Lower lobe of right lung (tissue), 2 donors: ENCODE data around the gene MRPS10. TPM values are rescaled to one million over a fixed set of nuclear protein-coding genes. Genes with fewer than 3 reads are reported as not detected.

Experiments
- ATAC-seq, 2 donors: fragments of 200-7000 bp; cut with Tn5 transposase; one replicate each; pipeline ENCODE4 v1.9.1; 2020 to 2022; ENCODE audit warnings: mild to moderate bottlenecking in 2 of 2, moderate library complexity in 2 of 2
- DNase-seq: peaks from one replicate; pipeline ENCODE4 v3.0.0-alpha.2; 2020
- H3K27ac ChIP-seq: fragments of 200-600 bp; one replicate; pipeline ENCODE4 v1.8.0; 2022
- H3K27me3 ChIP-seq: fragments of 200-600 bp; one replicate; pipeline ENCODE4 v1.8.0; 2022; ENCODE audit warnings: low read depth
- H3K36me3 ChIP-seq: fragments of 200-600 bp; one replicate; pipeline ENCODE4 v1.8.0; 2022; ENCODE audit warnings: mild to moderate bottlenecking
- H3K4me1 ChIP-seq: fragments of 200-600 bp; one replicate; pipeline ENCODE4 v1.8.0; 2022
- H3K4me3 ChIP-seq: fragments of 200-600 bp; one replicate; pipeline ENCODE4 v1.8.0; 2022; ENCODE audit warnings: mild to moderate bottlenecking
- H3K9me3 ChIP-seq: fragments of 200-600 bp; one replicate; pipeline ENCODE4 v1.8.0; 2022
- intact Hi-C: fragments of 100-400 bp; cut with DNase I; formaldehyde crosslinking; loops from one replicate; pipeline ENCODE4 v1.11.0; 2022
- total RNA-seq: library from RNA; stranded (reverse); fragmentation: NEBNext Ultra II Directional; extraction: Animal tissue kit (Norgen Biotek cat#: 25700); gene quantifications from one replicate; pipeline ENCODE4 v1.2.1, GENCODE V29; 2021
- TF ChIP-seq, protein P1 (sequence below): fragments of 200-600 bp; IDR thresholded peaks from one replicate; pipeline ENCODE4 v1.8.0; 2022; ENCODE audit warnings: antibody characterized with exemption, mild to moderate bottlenecking
- donor health status: DM: no; HTN: yes; CAD: no; lungs with severe emphysema.

MRPS10 gene
- total RNA-seq, 1 donor from 2014 or later = 23.6 TPM

DNA sequence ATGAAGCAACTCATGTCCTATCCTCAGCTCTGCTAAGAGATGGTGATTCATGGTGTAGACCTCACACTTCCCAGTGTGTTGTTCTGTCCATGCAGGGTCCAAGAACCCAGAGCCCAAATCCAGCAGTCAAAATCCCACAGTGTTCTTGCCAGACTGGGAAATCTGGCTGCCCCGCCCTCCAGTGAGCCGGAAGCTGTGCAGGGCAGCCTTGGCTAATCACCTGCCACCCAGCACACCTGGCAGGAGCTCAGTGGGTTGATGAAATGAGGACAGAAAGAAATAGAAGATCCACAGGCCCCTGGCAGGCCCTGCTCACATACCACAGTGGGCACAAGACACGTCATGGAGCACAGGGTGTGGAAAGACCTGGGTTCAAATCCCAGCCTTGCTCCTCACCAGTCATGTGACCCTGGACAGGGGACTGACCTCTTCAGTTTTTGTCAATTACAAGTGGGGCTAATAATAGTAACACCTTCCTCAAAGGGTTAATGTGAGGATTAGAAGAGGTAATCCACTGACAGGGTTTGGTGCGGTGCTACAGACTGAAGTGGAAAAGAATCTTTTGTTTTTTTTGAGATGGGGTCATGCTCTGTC, 58.1 kb downstream of the MRPS10 start:
- Histone ChIP-seq H3K9me3 (no peaks in the 10 kb centered on the region), H3K4me1 (no peaks in the 10 kb centered on the region), H3K27ac (no peak overlapping the region), H3K36me3 (no peaks in the 10 kb centered on the region), H3K27me3 (no peaks in the 10 kb centered on the region), H3K4me3 (no peak overlapping the region)
- DNase-seq = no peak
- intact Hi-C loops = loop anchor here (10.0 kb wide), 1 partner anchor 85 kb away; no protein-coding TSS in a partner anchor
- no peak for ATAC-seq
- TF ChIP-seq, protein P1, sequence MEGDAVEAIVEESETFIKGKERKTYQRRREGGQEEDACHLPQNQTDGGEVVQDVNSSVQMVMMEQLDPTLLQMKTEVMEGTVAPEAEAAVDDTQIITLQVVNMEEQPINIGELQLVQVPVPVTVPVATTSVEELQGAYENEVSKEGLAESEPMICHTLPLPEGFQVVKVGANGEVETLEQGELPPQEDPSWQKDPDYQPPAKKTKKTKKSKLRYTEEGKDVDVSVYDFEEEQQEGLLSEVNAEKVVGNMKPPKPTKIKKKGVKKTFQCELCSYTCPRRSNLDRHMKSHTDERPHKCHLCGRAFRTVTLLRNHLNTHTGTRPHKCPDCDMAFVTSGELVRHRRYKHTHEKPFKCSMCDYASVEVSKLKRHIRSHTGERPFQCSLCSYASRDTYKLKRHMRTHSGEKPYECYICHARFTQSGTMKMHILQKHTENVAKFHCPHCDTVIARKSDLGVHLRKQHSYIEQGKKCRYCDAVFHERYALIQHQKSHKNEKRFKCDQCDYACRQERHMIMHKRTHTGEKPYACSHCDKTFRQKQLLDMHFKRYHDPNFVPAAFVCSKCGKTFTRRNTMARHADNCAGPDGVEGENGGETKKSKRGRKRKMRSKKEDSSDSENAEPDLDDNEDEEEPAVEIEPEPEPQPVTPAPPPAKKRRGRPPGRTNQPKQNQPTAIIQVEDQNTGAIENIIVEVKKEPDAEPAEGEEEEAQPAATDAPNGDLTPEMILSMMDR = no peak

DNA sequence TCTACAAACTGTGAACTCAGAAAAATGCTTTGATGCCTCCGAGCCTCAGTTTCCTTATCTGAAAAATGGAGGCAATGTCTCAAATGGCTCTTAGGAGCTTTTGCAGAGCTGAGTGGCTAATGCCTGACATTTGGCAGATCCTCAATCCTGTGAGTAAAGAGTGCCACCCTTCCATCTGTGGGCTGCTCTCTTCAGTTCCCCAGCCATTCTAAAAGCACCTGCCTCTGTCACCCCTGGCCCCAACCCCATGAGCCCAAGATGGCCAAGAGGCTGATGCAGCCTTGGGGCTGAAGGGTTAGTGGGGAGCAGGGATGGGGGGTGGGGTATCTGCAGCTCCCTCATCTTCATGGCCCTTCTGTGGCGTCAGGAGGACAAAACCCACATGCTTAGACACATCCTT, 59.0 kb downstream of the MRPS10 start:
- H3K4me1 ChIP-seq = no peaks in the 10 kb centered on the region
- H3K9me3 ChIP-seq = no peaks in the 10 kb centered on the region
- no peak overlapping the region for H3K4me3 ChIP-seq
- intact Hi-C loops = no loop called here
- no peaks in the 10 kb centered on the region for H3K27me3 ChIP-seq
- DNase-seq = no peak
- no peaks in the 10 kb centered on the region for H3K36me3 ChIP-seq
- no peak for ATAC-seq
- no peak overlapping the region for H3K27ac ChIP-seq
- TF ChIP-seq, protein P1 = no peak

DNA sequence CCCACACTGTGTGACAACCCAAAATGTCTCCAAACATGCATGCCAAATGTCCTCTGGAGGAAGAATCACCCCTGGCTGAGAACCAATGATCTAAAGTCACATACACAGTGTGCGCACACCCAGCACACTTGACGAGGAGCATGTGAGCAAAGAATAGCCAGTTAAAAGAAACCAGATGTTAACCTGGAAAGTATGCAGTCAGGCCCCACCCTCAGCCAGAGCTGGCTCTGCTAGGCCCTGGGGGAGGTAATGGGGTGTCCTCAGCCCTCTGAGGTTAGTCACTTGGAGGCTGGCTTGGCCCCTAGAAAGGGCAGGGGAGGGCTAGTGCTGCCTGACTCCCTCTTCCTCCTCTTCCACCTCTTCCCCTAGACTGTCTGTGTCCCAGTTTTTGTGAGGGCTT, 59.6 kb downstream of the MRPS10 start:
- H3K4me3 ChIP-seq = no peak overlapping the region
- H3K9me3 ChIP-seq = no peaks in the 10 kb centered on the region
- no peaks in the 10 kb centered on the region for H3K27me3 ChIP-seq
- DNase-seq = no peak
- TF ChIP-seq, protein P1 = no peak
- ATAC-seq = peak; percentile 26 to 43
- no peak overlapping the region for H3K27ac ChIP-seq
- intact Hi-C loops = no loop called here
- H3K36me3 ChIP-seq = no peaks in the 10 kb centered on the region
- no peaks in the 10 kb centered on the region for H3K4me1 ChIP-seq

Other genes with a start within 250 kb of the MRPS10 start
- 35.1 TPM for gene TAF8, start 167.3 kb downstream of the MRPS10 start, total RNA-seq
- 13.5 TPM for gene C6orf132, start 75.2 kb downstream of the MRPS10 start, total RNA-seq
- gene GUCA1A, start 44.5 kb downstream of the MRPS10 start, total RNA-seq = not detected
- 0.80 TPM for gene GUCA1B, start 22.9 kb downstream of the MRPS10 start, total RNA-seq
- 5.6 TPM for gene TRERF1, start 234.1 kb upstream of the MRPS10 start, total RNA-seq